NCI-H2171 treated with DMSO at 0.1 percent for 48 hours (cell line): ENCODE data around the gene MFAP4.

Source experiments
- DNase-seq: peaks from one replicate; lab custom pipeline; 2025; lab: John Stamatoyannopoulos, UW

Gene MFAP4

GRCh38 chr17:19386974-19387920 lies at the start of gene MFAP4:
Gene MFAP4, minus strand, starts transcription at chr17:19387190. Its CDS starts 35 bp downstream, at chr17:19387155.
- DNase-seq = peak; percentile 99

- no peak for DNase-seq
These were observed 46.8 kb upstream of the MFAP4 start for GRCh38 chr17:19433727-19434340.

- no peak for DNase-seq
These were observed 46.3 kb upstream of the MFAP4 start for GRCh38 chr17:19433255-19433654.

GRCh38 chr17:19431691-19432090 lies 44.7 kb upstream of the MFAP4 start:
- no peak for DNase-seq

- DNase-seq = no peak
These were observed 39.6 kb upstream of the MFAP4 start for GRCh38 chr17:19426631-19427030.

GRCh38 chr17:19424934-19425868 lies 38.2 kb upstream of the MFAP4 start:
- DNase-seq = no peak

GRCh38 chr17:19421926-19422325 lies 34.9 kb upstream of the MFAP4 start:
- no peak for DNase-seq

GRCh38 chr17:19421219-19421618 lies 34.2 kb upstream of the MFAP4 start:
- no peak for DNase-seq

GRCh38 chr17:19418251-19418992 lies 31.4 kb upstream of the MFAP4 start:
- no peak for DNase-seq

GRCh38 chr17:19417611-19418010 lies 30.6 kb upstream of the MFAP4 start:
- no peak for DNase-seq

- peak; percentile 71 for DNase-seq
These were observed 29.1 kb upstream of the MFAP4 start for GRCh38 chr17:19415806-19416775.

GRCh38 chr17:19415311-19415710 lies 28.3 kb upstream of the MFAP4 start:
- DNase-seq = peak; percentile 79

GRCh38 chr17:19414396-19415280 lies 27.6 kb upstream of the MFAP4 start:
- no peak for DNase-seq

GRCh38 chr17:19413761-19414160 lies 26.8 kb upstream of the MFAP4 start:
- no peak for DNase-seq

GRCh38 chr17:19412984-19413383 lies 26.0 kb upstream of the MFAP4 start:
- no peak for DNase-seq

- no peak for DNase-seq
These were observed 25.5 kb upstream of the MFAP4 start for GRCh38 chr17:19412510-19412909.

- DNase-seq = peak; percentile 94
These were observed 24.6 kb upstream of the MFAP4 start for GRCh38 chr17:19411631-19412030.

GRCh38 chr17:19410875-19411620 lies 24.1 kb upstream of the MFAP4 start, which contains the start of gene RNF112:
Gene RNF112, plus strand, starts transcription at chr17:19411232. Its CDS starts 177 bp downstream, at chr17:19411409.
- peak; percentile 51 for DNase-seq
